ENCODE results near the gene TFRC.
A peak's percentile ranks its signal among the peaks of the same experiment; 100 is the strongest.
"Not testable (repeated sequence)": the region's sequence is repeated elsewhere in the genome, so short reads cannot be mapped to it uniquely, and the experiment has no call there.

Gene TFRC

DNA sequence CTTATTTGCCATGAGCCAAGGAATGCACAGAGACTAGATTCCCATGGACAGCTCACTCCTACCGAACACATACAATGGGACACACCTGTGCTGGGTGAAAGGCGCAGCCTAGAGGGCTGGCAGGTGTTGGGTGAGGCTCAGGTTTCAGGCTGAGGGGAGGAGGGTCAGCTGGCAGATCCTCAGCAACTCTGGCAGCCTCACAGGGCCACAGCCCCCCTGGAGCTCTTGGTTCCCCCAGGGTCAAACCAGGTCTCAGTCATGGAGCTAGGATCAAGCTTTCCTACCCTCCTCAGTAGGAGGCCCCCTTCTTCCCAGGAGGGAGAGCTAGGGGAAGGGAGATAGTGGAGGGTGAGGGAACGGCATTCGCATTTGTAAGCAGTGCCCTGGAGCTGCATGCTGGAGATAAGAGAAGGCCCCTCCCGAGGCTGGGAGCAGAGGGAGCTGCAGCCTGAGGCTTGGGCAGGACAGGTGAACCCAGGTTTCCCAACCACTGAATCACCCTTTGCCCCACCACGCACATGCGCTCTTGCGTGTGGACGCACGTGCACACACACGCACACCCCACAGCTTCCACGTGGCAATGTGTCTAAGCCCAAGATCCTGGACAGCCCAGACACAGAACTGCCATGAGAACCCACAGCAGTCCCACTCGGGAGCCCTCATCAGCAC lies 26.3 kb upstream of the TFRC start:
- no peak for DNase-seq (ENCODE audit: low read depth)
- TF ChIP-seq MYC (IDR thresholded peaks at IDR 0.05; ENCODE audit: low read depth, low read length) = no peak
- H3K4me3 ChIP-seq (ENCODE audit: low read depth, low read length) = no peak overlapping the region

DNA sequence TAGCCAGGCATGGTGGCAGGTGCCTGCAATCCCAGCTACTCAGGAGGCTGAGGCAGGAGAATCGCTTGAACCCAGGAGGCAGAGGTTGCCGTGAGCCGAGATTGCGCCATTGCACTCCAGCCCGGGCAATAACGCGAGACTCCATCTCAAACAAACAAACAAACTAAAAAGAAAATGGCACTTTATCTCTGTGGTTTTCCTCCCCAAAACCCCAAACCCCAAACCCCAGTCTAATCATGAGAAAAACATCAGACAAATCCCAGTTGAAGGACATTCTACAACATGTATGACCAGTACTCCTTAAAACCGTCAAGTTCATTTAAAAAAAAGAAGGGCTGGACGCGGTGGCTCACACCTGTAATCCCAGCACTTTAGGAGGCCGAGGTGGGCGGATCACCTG lies 22.8 kb upstream of the TFRC start:
- DNase-seq (ENCODE audit: low read depth); H3K4me3 ChIP-seq (ENCODE audit: low read depth, low read length): not testable (repeated sequence)

DNA sequence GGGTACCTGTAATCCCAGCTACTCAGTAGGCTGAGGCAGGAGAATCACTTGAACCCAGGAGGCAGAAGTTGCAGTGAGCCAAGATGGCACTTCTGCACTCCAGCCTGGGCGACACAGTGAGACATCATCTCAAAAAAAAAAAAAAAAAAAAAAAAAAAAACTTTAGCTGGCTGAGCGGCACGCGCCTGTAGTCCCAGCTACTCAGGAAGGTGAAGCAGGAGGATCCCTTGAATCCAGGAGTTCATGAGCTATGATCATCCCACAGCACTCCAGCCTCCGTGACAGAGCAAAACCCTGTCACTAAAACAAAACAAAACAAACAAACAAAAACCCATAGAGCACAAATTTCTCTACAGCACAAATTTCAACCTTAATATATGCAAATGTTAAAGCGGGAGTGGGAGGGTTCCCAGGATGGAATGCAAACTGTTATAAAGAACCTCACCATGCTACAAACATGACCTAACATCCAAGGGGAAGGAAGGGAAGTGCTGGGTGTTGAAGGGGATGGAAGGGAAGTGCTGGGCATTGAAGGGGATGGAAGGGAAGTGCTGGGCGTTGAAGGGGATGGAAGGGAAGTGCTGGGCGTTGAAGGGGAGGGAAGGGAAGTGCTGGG lies 16.6 kb upstream of the TFRC start:
- DNase-seq (ENCODE audit: low read depth); H3K4me3 ChIP-seq (ENCODE audit: low read depth, low read length): not testable (repeated sequence)

DNA sequence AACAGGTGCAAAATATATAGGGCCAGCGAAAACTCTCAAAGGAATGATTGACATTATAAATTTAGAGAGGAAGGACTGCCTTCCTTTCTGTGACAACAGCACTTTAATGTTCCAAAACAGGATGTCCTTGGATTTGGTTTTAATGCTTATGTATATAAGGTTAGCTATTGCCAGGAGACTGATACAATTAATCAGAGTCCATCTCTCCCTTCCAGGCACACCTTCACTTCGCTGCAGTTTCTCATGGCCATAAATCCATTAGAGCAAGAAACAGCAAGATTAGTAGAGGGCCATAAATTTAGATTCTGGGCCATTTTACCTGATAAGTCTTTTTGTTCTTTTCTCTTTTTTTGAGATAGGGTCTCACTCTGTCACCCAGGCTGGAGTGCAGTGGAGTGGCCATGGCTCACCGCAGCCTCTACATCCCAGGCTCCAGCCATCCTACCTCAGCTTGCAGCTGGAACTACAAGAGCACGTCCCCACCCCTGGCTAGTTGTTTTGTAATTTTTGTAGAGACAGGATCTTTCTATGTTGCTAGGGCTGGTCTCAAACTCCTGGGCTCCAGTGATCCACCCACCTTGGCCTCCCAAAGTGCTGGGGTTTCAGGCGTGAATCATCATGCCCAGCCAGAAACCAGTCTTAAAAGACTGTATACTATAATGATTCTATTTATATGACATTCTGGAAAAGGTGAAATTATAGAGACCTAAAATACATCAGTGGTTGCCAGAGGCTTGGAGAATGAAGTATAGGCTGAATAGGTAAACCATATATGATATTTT lies 15.7 kb upstream of the TFRC start:
- DNase-seq (ENCODE audit: low read depth) = no peak
- TF ChIP-seq, protein P1, sequence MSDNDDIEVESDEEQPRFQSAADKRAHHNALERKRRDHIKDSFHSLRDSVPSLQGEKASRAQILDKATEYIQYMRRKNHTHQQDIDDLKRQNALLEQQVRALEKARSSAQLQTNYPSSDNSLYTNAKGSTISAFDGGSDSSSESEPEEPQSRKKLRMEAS (IDR thresholded peaks at IDR 0.05; ENCODE audit: low read depth, low read length) = no peak
- TF ChIP-seq POLR2A (IDR thresholded peaks at IDR 0.05; ENCODE audit: extremely low read depth, insufficient read length) = no peak
- TF ChIP-seq, protein P2, sequence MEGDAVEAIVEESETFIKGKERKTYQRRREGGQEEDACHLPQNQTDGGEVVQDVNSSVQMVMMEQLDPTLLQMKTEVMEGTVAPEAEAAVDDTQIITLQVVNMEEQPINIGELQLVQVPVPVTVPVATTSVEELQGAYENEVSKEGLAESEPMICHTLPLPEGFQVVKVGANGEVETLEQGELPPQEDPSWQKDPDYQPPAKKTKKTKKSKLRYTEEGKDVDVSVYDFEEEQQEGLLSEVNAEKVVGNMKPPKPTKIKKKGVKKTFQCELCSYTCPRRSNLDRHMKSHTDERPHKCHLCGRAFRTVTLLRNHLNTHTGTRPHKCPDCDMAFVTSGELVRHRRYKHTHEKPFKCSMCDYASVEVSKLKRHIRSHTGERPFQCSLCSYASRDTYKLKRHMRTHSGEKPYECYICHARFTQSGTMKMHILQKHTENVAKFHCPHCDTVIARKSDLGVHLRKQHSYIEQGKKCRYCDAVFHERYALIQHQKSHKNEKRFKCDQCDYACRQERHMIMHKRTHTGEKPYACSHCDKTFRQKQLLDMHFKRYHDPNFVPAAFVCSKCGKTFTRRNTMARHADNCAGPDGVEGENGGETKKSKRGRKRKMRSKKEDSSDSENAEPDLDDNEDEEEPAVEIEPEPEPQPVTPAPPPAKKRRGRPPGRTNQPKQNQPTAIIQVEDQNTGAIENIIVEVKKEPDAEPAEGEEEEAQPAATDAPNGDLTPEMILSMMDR (IDR thresholded peaks at IDR 0.05; ENCODE audit: low read depth, low read length) = no peak
- no peak for TF ChIP-seq MYC (IDR thresholded peaks at IDR 0.05; ENCODE audit: low read depth, low read length)
- H3K4me3 ChIP-seq (ENCODE audit: low read depth, low read length) = no peak overlapping the region

DNA sequence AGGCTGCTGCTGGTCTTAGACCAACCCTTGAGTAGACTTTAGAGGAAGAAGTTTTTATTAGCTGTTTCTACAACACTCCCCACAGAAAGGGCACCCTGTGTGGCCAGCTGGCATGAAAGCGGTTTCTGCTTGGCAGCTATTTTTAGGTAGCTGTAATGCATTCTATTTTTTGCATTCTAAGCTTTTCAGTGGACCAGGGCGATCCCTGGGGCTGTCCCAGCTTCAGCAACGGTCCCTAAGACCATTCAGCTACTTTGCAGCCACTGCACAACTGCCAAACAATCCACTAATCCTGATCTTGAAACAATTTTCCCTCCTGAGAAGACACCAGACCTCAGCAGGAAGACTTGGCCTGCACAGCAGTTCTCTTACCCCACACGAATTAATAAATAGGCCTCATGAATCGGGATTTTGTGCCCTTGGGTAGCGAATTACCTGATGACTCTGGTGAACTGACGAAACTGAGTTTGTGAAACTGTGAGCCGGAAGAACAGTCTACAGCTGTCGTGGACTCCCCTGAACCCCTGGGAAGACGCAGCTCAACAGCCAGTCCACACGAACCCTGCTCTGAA lies 14.6 kb upstream of the TFRC start:
- TF ChIP-seq, protein P1 (IDR thresholded peaks at IDR 0.05; ENCODE audit: low read depth, low read length) = peak; percentile 41
- TF ChIP-seq POLR2A (IDR thresholded peaks at IDR 0.05; ENCODE audit: extremely low read depth, insufficient read length) (peak; percentile 18), MYC (IDR thresholded peaks at IDR 0.05; ENCODE audit: low read depth, low read length) (peak; percentile 74)
- TF ChIP-seq, protein P2 (IDR thresholded peaks at IDR 0.05; ENCODE audit: low read depth, low read length) = no peak
- DNase-seq (ENCODE audit: low read depth) = peak; percentile 90
- peak overlapping the region; percentile 32 for H3K4me3 ChIP-seq (ENCODE audit: low read depth, low read length)

DNA sequence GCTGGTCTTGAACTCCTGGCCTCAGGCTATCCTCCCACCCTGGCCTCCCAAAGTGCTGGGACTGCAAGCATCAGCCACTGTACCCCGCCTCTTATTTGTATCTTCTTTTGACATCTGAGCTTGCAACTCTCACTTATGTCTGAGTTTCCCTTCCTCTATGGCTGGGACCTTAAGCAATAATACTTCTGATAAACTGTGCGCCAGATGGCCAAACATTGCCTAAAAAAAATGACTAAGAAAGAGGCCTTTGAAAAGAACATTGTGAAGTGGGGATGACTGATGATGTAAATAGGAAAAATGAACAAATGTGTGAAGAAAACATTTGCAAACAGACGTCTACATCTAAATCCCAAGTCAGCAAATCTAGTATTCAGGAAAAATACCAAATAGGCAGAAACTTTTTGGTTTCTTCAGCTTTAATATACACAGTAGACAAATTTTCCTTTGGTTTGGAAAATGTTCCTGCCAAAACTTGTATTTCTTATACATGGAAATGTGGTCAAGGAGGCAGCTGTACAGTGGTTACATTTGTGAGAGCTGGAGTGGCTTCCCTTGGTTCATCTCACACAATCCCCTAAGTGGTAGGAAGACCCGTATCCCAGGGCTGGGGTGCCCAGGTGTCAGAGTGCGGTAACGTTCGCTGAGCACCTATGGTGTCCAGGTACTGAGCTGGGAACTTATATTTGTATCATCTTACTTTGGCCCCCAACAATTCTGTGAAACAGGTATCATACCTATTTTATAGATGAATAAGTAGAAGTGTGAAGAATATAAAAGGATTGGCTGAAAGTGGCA lies 11.6 kb upstream of the TFRC start:
- TF ChIP-seq POLR2A (IDR thresholded peaks at IDR 0.05; ENCODE audit: extremely low read depth, insufficient read length) (no peak), MYC (IDR thresholded peaks at IDR 0.05; ENCODE audit: low read depth, low read length) (no peak)
- TF ChIP-seq, protein P1 (IDR thresholded peaks at IDR 0.05; ENCODE audit: low read depth, low read length) = no peak
- TF ChIP-seq, protein P2 (IDR thresholded peaks at IDR 0.05; ENCODE audit: low read depth, low read length) = no peak
- H3K4me3 ChIP-seq (ENCODE audit: low read depth, low read length) = no peak overlapping the region
- DNase-seq (ENCODE audit: low read depth) = peak; percentile 83

DNA sequence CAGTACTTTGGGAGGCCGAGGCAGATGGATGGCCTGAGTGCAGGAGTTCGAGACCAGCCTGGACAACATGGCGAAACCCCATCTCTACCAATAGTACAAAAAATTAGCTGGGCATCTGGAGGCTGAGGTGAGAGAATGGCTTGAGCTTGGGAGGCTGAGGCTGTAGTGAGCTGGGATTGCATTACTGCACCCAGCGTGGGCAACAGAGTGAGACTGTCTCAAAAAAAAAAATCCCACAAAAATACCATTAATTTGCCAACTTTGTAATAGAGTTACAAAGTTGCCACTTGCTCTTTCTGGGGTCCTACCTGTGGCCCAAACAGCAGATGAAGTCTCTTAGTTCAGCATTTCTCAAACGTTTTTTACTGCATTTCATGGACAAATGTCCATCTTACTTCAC lies 6.0 kb upstream of the TFRC start:
- no peak for DNase-seq (ENCODE audit: low read depth)
- H3K4me3 ChIP-seq (ENCODE audit: low read depth, low read length) = no peak overlapping the region
- TF ChIP-seq MYC (IDR thresholded peaks at IDR 0.05; ENCODE audit: low read depth, low read length) (no peak), POLR2A (IDR thresholded peaks at IDR 0.05; ENCODE audit: extremely low read depth, insufficient read length) (no peak)
- TF ChIP-seq, protein P1 (IDR thresholded peaks at IDR 0.05; ENCODE audit: low read depth, low read length) = no peak
- TF ChIP-seq, protein P2 (IDR thresholded peaks at IDR 0.05; ENCODE audit: low read depth, low read length) = no peak

All from NB4 (cell line).